ENCODE results near the gene TPCN1.

Gene TPCN1

DNA sequence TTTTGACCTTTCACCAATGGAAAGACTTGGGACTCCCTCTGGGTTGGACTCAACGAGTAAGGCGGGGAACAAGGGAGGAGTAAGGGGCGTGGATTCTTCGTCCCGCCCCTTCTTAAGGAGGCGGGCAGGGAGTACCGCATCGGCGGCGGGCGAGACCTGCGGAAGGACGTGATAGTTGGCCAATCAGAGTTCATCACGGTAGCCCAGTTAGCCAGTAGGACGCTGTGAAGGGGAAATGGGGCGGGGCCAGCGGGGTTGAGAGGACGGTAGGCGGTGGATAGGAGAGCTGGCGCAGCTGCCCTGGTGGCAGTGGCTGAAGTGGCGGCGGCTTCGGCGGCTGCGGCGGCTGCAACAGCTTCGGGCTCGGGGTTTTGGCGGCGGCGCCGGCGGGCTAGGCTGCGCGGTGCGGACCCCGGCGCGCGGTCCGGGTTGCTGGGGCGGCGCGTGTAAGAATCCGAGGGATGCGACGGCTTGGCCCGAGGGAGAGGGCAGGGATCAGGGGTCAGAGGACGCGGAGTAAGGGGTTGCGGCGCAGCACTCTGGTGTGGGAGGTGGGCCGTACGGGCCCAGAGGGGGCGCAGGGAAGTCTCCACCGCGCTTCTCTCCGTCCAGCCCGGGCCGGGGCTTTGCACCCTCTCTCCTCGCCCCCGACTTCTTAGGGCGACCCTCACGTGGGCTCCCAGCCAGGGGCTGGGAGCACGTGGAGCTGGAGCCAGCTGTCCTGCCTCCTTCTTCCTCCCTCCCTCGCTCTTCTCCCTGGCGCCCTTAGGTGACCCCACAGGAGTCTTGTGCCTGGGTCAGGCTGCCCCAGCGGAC, at the start of gene TPCN1:
TPCN1 (plus strand) TSS at position 284 of the 816 bp plus-strand sequence. CDS start 5,389 bp downstream, outside the sequence.
- peak; percentile 98 for DNase-seq (ENCODE audit: low read depth, low spot score)

DNA sequence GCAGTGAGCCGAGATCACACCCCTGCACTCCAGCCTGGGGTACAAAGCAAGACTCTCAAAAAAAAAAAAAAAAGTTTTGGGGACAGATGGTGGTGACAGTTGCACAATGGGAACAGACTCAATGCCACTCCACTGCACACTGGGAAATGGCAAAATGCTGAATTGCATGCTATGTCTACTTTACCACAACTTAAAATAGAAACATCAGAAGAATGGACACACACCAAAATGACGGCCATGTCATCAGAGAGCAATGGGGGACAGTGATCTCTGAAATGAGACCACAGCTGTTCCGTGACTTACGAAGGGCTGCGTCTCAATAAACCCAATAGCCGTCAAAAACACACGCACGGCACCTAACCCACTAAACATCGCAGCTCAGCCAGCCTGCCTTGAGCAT, 49.7 kb upstream of the TPCN1 start:
- DNase-seq (ENCODE audit: low read depth, low spot score): no peak

DNA sequence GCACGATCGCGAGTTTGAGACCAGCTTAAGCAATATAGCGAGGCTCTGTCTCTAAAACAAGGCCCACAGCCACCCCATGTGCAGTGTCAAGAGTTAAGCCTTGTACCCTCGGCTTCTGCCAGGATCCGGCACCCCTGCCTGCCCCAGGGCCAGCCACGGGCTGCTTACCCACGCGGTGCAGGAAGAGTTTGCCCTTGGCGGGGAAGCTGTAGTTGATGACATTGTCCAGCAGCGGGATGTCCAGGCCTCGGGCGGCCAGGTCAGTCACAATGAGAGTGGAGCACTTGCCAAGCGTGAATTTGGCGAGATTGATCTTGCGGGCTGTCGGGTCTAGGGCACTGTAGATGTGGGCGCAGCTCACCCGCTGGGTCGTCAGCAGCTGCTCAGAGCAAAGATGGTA, 49.1 kb upstream of the TPCN1 start:
- no peak for DNase-seq (ENCODE audit: low read depth, low spot score)

DNA sequence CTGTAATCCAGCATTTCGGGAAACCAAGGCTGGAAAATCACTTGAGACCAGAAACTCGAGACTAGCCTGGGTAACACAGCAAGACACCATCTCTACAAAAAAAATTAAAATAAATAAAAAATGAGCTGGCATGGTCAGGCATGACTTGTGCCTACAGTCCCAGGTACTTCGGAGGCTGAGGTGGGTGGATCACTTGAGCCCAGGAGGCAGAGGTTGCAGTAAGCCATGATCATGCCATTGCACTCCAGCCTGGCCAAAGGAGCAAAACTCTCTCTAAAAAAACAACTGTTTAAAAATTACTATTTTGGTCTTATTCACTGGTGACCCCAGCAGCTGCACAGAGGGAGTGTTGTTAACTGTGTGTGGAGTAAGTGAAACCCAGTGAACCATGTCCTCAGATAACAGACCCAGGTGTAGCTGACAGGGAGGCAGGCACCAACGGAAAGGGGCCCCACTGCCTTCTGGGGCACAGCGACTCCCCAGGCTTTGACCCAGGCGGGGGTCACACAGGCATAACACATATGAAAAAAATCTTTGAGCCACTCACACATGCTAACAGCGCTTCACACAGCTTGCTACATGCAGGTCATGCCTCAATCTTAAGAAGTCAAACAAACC, 48.1 kb upstream of the TPCN1 start:
- no peak for DNase-seq (ENCODE audit: low read depth, low spot score)

DNA sequence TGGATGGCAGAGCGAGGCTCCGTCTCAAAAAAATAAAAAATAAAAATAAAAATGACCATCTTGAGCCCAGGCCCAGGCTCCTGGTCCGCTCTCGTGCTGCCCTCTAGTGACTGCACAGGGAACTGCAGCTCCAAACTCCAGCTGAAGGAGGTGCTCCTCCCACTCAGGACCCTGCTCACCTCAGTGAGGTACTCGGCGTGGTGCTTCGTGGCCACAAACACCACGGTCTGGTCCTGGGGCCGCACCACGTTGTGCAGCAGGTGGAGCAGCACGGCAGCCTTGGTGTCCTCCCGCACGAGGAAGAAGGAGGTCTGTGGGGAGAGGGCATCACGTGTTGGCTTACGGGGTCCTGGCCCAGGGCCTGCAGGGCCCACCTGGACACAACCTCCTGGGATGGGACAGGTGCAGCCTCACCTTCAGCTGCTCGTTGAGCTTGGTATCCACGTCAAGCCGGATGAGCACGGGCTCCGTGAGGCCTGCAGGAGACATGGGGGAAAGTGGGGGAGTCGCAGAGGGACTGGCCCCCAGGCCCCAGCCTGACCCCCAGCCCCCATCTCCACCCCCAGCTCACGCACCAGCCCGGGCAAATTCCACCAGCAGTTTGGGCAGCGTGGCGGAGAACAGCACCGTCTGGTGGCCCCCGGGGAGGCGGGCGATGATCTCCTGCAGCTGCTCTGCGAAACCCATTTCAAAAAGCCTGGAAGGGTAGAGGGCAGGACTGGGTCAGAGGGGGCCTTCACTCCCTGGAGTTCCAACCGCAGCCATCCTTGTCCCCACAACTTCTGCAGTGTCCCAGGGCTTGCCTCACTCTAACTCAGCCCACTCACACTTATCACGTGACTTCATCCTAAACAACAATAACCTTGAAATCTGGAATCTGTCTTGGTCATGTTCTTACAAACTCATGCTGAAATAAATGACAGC, 46.5 kb upstream of the TPCN1 start:
- peak; percentile 56 for DNase-seq (ENCODE audit: low read depth, low spot score)

DNA sequence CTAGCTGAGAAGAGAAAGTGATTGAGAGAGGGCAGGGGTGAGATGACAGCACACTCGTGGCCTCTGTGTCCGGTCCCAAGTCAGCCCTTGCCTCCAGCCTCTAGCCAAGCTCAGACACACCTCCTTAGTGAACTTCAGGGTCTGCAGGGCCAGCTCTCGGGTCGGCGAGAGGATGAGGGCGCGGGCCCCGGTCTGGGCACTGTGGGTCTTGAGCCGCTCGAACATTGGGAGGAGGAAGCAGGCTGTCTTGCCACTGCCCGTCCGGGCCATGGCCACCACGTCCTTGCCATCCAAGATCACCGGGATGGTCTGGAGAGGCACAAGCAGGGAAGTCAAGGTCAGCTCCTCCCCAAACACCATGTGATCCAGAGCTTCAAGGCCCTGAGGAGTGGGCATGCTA, 42.2 kb upstream of the TPCN1 start:
- DNase-seq (ENCODE audit: low read depth, low spot score): no peak

DNA sequence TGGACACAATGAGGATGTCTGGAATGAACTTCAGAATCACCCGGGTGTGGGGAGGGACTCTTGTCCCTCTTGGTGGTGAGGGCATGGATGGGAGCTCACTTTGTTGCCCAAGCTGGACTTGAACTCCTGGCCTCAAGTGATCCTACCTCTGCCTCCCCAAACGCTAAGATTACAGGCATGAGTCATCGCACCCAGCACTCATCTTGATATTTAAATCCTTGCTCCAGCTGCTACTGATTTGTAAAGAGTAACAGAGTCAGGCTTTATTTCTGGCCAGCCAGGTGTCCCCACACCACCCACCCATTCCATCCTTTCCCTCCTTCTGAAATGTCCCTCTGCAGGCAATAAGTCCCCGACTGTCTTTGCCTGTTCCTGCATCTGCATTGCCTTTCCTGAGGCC, 40.9 kb upstream of the TPCN1 start:
- DNase-seq (ENCODE audit: low read depth, low spot score): no peak

DNA sequence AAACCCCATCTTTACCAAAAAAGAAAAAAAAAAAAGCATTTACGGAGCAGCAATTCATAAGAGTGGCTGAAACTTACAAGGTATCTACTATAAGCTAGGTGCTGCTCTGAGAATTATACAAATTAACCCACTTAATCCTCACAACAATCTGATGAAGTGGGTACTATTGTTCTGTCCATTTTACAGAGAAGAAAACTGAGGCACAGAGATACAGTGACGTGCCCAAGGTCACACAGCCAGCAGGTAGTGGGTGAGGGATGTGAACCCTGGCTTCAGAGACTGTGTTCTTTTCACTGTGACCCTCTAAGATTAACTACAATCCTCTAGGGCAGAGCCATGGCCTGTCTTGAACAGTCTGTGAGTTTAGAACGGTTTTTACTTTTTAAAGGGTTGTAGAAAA, 39.3 kb upstream of the TPCN1 start:
- no peak for DNase-seq (ENCODE audit: low read depth, low spot score)

DNA sequence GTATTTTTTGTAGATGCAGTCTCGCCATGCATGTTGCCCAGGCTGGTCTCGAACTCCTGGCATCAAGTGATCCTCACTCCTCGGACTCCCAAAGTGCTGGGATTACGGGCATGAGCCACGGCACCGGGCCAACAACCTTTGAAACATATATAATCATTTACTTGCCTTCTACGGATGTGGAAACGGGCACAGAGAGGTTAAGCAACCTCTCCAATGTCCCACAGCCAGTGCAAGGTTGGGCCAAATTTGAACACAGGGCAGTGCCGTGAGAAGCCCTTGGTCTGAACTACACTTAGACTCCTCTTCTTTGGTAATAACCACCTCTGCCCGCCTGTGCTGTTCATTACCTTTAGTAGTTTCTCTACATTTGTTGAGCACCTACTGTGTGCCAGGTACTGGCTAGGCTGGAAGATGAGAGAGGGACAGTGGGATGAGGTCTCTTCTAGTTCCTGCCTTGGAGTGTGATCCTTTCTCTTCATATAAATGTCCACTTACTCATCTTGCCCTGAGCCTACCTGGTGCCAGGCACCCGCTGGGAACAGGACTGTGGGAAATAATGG, 38.2 kb upstream of the TPCN1 start:
- no peak for DNase-seq (ENCODE audit: low read depth, low spot score)

DNA sequence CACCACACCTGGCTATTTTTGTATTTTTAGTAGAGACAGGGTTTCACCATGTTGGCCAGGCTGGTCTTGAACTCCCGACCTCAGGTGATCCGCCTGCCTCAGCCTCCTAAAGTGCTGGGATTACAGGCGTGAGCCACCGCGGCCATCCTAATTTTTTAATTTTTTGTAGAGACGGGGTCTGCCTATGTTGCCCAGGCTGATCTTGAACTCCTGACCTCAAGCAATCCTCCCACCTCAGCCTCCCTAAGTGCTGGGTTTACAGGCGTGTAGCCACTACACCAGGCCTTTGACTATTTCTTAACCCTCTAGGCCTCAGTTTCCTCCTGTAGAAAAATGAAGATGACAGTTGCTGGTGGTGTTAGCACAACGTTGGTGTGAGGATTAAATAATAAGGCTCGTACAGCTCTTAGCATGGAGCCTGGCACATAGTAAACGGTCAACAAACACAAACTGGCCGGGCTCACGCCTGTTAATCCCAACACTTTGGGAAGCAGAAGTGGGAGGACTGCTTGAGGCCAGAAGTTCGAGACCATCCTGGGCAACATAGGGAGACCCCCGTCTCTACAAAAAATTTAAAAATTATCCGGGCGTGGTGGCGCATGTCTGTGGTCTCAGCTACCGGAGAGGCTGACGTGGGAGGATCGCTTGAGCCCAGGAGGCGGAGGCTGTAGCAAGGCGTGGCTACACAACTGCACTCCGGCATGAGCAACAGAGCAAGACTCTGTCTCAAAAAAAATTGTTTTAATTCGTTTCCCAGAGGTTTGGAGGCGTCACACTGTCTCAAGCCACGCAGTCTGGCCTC, 37.0 kb upstream of the TPCN1 start:
- no peak for DNase-seq (ENCODE audit: low read depth, low spot score)

DNA sequence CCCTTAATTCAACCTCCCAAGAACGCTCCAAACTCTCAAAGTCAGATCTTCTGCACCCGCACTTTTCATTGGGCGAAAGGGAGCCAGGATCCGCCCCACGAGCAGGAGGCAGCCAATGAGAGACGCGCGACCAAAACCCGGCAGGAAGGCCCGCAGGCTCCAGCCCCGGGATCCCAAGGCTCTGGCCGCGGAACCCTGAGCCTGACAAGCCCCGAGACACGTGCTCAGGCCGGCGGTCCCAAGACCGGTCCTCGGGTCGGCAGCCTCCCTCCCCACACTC, 36.4 kb upstream of the TPCN1 start:
- peak; percentile 68 for DNase-seq (ENCODE audit: low read depth, low spot score)

DNA sequence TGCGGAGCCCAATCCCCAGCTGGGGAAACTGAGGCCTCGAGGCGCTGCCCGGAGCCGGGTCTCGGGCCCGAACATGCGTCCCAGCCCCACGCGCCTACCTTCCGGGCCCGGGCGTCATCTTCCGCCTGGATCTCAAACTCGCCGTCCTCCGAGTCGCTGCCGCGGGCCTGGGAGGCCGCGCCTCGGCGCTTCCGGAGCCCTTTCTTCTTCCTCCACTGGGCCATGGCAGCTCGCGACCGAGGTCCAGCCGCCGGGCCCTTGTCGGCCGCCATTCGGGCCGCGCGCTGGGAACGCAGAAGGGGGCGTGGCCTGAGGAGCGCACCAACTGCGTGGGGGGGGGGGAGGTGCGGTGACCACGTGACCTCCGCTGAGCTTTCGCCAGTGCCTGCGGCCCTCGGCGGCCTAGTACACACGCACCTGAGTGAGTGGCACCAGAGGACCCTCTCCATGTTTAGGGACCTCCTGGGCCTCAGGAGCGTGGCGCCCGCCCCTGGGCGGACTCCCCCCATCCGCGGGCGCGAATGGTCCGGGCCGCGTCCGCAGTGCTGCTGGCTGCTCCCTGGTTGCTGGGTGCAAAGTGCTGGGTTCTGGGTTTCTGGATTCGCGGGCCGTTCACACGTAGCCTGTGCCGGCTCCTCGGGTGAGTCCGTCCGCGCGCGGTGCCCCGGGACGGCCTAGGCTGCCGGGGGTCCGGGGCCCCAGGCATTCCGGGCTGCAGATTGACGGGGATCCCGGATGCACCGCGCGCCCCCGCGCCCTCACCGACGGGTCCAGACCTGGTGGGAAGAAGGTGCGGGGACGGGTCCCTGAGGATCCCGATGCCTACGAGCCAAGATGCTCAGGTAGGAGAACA, 35.9 kb upstream of the TPCN1 start, which contains the start of the genes DDX54 and RITA1:
DDX54 (minus strand) TSS at position 299 of the 853 bp plus-strand sequence; CDS start at position 272, 27 bp downstream.
RITA1 (plus strand) TSS at position 542 of the 853 bp plus-strand sequence. CDS start 1,026 bp downstream, outside the sequence.
- DNase-seq (ENCODE audit: low read depth, low spot score): peak; percentile 61

DNA sequence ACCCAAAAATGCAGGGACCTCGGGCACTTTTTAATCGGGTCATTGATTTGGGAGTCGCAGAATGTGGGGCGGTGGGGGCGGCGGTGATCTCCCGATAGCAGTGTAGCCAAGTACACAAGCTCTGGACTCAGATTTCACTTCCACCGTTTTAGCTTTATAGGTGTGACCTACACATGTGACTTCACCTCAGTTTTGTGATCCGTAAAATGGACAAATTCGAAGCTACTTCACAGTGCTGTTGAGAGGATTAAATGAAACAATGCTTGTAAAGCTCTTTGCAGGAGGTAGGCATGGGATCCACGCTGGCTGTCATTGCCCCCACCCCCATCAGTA, 35.3 kb upstream of the TPCN1 start:
- no peak for DNase-seq (ENCODE audit: low read depth, low spot score)

DNA sequence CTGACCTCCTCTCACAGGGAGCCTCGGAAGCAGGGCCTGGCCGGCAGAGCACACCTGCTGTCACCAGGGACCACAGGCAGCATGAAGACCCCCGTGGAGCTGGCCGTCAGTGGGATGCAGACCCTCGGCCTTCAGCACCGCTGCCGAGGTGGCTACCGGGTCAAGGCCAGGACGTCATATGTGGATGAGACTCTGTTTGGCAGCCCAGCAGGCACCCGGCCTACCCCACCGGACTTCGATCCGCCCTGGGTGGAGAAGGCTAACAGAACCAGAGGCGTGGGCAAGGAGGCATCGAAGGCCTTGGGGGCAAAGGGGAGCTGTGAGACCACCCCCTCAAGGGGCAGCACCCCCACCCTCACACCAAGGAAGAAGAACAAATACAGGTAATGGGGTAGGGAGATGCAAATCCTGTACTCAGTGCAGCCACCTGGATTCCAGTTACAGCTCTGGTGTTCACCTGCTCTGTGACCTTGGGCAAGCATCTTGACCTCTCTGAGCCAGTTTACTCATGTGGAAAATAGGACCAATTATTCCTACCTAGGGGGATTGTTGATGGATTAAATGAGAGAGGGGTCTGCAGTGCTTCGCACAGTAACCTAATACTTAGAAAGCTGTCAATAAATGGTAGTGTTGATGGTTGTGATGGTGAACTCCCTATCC, 34.5 kb upstream of the TPCN1 start:
- no peak for DNase-seq (ENCODE audit: low read depth, low spot score)

DNA sequence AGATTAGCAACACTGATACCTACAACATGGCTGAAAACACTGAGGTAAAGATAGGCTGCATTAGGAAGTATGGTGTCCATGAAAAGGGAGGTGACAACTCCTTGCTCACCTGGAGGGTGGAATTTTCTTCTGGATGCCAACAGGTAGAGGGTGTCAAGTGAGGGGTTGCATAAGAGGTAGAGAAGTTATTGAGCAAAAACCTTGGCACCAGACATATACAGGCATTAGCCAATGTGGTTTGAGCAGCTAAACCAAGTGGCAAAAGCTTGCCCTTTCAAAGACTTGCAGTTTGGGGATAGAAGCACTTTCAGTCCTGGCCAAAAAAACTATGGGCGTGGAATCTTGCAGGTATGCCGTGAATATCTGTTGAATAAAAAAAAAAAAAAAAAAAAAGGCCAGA, 31.9 kb upstream of the TPCN1 start:
- no peak for DNase-seq (ENCODE audit: low read depth, low spot score)

DNA sequence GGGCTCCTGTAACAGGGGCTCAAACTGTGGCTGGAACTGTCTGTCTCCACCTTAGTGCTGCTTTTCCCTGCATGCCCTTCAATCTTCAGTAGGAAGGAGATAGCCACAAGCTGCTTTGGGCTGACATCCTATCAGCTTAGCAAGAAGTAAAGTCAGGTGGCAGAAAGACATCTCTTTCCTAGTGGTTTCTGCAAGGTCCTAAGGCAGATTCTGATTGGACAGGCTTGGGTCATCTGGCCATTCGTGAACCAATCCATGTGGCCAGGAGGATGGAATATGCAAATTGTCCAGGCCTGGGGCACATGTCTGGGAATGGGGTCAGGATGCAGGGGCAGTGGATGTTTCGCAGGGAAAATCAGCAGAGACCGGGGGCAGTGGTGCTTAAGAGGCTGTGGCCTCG, 30.5 kb upstream of the TPCN1 start:
- DNase-seq (ENCODE audit: low read depth, low spot score): no peak

DNA sequence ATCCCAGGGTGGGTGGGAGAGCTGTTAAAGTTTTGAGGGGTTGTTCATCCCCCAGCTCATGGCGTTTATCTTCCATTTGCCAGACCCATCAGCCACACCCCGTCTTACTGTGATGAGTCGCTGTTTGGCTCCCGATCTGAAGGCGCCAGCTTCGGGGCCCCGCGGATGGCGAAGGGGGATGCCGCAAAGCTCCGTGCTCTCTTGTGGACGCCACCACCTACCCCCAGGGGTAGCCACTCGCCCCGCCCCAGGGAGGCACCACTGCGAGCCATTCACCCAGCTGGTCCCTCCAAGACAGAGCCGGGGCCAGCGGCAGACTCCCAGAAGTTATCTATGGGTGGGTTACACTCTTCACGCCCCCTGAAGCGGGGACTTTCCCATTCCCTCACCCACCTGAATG, 30.0 kb upstream of the TPCN1 start:
- no peak for DNase-seq (ENCODE audit: low read depth, low spot score)

DNA sequence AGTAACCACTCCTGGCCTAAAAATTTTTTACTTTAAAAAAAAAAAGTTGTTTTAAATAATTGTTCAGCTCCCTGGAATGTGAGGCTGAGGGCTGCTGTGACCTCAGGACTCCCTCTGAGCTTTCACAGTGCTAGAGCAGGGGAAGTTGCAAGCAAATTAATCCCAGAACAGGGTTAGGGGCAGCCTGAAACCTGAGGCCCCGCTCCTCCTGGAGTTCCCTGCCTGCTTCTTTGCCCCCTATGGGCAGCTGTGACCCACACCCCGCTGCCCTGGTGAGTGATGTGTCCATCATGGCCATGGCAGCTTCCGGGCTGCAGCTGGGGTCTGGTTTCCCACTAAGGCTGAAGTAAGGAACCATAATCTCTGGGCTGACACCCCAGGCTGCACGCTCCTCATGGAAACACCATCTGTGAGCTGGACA, 26.3 kb upstream of the TPCN1 start:
- no peak for DNase-seq (ENCODE audit: low read depth, low spot score)

DNA sequence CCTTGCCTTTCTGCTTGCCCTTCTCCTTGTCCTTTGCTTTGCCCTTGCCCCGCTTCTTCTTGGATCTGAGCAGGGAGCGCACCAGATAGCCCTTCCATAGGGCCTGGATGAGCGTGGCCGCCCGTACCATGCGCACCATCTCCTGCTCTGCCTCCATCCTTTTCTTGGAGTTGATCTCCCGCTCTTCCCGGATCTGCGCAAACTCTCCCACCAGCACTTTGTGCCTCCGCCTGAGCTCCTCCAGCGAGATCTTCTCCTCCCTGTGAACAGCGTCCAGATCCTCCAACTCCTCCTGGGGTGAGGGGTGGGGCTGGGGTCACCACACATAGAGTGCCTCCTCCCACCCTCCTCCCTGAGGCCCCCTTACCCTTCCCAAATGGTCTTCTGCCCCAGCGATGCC, 25.7 kb upstream of the TPCN1 start:
- DNase-seq (ENCODE audit: low read depth, low spot score): no peak

DNA sequence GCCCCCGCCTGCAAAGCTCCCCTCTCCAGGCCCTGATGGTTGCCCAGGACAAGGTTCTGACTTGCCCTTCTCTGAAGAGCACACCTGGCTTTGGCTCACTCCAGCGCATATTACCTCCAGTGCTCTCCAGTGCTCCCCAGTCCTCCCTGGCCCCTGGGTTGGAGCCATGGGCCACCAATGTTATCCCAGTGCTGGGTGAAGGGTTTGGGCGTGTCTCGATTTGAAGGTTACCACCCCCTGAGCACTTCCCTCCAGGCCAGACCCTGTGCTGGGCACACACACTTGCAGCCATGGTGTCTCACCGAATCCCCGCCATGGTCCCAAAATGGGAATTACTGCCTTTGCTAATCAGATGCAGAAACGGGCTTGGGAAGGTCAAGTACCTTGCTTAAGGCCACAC, 24.7 kb upstream of the TPCN1 start:
- DNase-seq (ENCODE audit: low read depth, low spot score): no peak
